Stomach smooth muscle (tissue), 2 donors: ENCODE results near the gene CDK12.
"Not testable (repeated sequence)": the region's sequence is repeated elsewhere in the genome, so short reads cannot be mapped to it uniquely, and the experiment has no call there.

Experiments
- H3K27ac ChIP-seq: one replicate; pipeline ENCODE4 v1.7.0; 2013; ENCODE audit warnings: mild to moderate bottlenecking, low read length, inconsistent platforms
- H3K27me3 ChIP-seq, 2 donors: one replicate each; pipeline ENCODE4 v1.7.0; 2013; ENCODE audit warnings: low read length in 2 of 2; ENCODE audit not compliant: insufficient read depth in 2 of 2, control insufficient read depth in 1 of 2
- H3K36me3 ChIP-seq, 2 donors: one replicate each; pipeline ENCODE4 v1.7.0; 2013; ENCODE audit warnings: low read length in 2 of 2; ENCODE audit not compliant: control insufficient read depth in 2 of 2, insufficient read depth in 2 of 2
- H3K4me1 ChIP-seq: one replicate; pipeline ENCODE4 v1.7.0; 2013; ENCODE audit warnings: low read length; ENCODE audit not compliant: control insufficient read depth, insufficient read depth
- H3K4me3 ChIP-seq, 2 donors: one replicate each; pipeline ENCODE4 v1.7.0; 2013; ENCODE audit warnings: low read length in 2 of 2
- H3K9ac ChIP-seq, 2 donors: one replicate each; pipeline ENCODE4 v1.7.0; 2013; ENCODE audit warnings: low read length in 2 of 2, mild to moderate bottlenecking in 1 of 2
- H3K9me3 ChIP-seq, 2 donors: one replicate each; pipeline ENCODE4 v1.7.0; 2013; ENCODE audit warnings: low read length in 2 of 2; ENCODE audit not compliant: control insufficient read depth in 2 of 2
- donor health status: healthy.
- donor health status: Pancreatic carcinoma.

Gene CDK12

DNA sequence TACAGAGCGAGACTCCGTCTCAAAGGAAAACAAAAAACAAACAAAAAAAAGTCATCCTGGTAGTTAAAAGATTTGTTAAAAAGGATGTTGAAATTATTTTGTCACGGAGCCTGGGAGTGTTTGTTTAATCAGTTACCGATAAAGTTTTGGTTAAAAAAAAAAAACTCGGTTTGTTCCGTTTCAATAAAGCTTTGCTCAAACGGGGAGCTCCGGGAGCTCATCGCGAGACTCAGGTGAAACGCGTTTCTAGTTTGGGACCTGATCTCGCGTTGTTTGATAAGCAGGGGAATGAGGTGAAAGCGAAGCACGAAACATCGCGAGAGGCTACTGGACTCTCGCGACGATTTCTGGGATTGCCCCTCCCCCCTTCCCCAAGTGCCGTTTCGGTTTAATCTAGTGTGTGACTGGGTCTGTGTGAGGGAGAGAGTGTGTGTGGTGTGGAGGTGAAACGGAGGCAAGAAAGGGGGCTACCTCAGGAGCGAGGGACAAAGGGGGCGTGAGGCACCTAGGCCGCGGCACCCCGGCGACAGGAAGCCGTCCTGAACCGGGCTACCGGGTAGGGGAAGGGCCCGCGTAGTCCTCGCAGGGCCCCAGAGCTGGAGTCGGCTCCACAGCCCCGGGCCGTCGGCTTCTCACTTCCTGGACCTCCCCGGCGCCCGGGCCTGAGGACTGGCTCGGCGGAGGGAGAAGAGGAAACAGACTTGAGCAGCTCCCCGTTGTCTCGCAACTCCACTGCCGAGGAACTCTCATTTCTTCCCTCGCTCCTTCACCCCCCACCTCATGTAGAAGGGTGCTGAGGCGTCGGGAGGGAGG is at the start of gene CDK12:
Gene CDK12, plus strand, starts transcription at position 374 of the 813 bp plus-strand sequence. CDS start 586 bp downstream, outside the sequence.
- Histone ChIP-seq H3K9ac (peak within 1 kb of the TSS; percentile 98 to 99), H3K9me3 (no peaks in the 10 kb centered on the region), H3K27me3 (no peaks in the 10 kb centered on the region), H3K4me3 (peak within 1 kb of the TSS; percentile 96 to 99), H3K4me1 (peaks cover 9% of the 10 kb centered on the region), H3K27ac (peak within 1 kb of the TSS; percentile 97), H3K36me3 (no peaks in the 10 kb centered on the region)

DNA sequence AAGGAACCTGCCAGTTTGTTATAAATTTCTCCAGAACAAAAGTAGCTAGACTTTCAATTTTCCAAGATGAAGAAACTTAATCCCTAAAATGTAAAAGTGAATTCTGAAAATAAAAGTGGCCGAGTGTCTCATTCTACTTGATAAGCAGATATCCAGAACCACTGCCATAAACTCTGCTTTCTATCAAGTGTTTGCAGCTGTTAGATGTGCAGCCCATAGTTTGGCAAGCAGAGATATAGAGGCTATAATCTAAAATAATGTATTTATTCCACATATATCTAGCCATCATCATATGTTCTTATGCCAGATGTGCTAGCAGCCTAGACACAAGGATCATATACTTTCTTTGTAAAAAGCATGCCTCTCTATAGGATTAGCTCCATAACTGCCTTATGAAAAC is 45.1 kb upstream of the CDK12 start:
- Histone ChIP-seq H3K27me3 (no peaks in the 10 kb centered on the region), H3K9ac (no peak overlapping the region), H3K4me1 (no peaks in the 10 kb centered on the region), H3K4me3 (no peak overlapping the region), H3K27ac (no peak overlapping the region), H3K9me3 (no peaks in the 10 kb centered on the region), H3K36me3 (peaks cover 29 to 38% of the 10 kb centered on the region in 2 donors)

DNA sequence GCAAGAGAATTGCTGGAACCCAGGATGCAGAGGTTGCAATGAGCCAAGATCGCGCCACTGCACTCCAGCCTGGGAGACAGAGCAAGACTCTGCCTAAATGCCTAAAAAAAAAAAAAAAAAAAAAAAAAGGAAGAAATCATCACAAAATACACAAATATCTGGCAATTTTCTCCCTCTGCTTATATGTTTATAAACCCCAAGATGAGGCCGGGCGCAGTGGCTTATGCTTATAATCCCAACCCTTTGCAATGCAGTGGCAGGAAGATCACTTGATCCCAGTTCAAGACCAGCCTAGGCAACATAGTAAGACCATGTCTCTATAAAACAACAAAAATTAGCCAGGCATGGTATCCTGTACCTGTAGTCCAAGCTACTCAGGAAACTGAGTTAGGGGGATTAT is 31.7 kb upstream of the CDK12 start:
- Histone ChIP-seq H3K4me1 (no peaks in the 10 kb centered on the region), H3K9me3 (no peaks in the 10 kb centered on the region), H3K27me3 (no peaks in the 10 kb centered on the region), H3K36me3 (peaks cover 34 to 37% of the 10 kb centered on the region in 2 donors), H3K4me3 (no peak overlapping the region), H3K9ac (no peak overlapping the region), H3K27ac (no peak overlapping the region)

DNA sequence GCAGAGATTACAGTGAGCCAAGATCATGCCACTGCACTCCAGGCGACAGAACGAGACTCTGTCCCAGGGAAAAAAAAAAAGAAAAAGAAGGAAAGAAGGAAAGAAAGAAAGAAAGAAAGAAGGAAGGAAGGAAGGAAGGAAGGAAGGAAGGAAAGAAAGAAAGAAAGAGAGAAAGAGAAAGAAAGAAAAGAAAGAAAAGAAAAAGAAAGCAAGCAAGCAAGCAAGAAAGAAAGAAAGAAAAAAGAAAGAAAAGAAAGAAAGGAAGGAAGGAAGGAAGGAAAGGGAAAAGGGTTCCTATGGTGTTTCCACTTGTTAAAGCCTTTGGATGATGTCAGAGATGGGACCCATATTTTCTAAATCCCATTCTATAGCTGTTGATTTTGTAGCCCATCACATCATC is 21.4 kb upstream of the CDK12 start:
- H3K27me3 ChIP-seq, H3K4me1 ChIP-seq, H3K9ac ChIP-seq, H3K27ac ChIP-seq, H3K9me3 ChIP-seq, H3K4me3 ChIP-seq: not testable (repeated sequence)
- H3K36me3 ChIP-seq = peaks cover 31 to 36% of the 10 kb centered on the region in 2 donors

DNA sequence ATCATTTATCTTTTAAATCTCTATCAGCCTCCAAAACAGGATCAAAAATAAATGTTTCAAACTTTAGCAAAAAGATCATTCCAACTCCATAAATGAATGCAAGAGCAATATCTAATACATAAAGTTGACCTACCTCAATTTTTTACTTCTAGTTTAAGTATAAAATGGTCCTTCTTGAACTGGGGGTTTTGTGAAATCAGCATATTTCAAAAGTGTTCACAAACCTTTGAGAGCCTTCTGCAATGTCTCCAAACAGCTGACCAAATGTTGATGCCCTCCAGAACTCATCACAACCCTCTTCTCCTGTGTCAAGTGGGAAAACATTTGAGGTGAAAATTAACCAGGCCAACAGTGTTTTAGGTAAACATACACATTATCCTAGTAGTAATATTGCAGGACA is 18.0 kb upstream of the CDK12 start:
- H3K4me3 ChIP-seq = no peak overlapping the region

DNA sequence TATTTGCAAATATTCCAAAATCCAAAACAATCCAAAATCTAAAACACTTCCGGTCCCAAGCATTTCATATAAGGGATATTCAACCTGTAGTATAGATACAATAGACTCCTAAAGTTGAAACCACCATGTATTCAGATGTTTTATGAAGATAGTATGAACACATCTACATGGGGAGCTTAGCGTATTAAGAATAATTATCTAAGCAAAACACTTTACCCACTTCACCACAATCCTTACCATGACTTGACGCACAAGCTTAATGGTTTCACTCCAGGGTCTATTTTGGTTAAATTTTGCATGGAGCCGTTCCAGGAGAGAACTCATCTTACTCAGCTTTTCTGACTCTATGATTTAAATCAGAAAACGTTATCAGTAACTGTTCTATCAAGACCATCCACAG is 13.7 kb upstream of the CDK12 start:
- Histone ChIP-seq H3K9me3 (no peaks in the 10 kb centered on the region), H3K27me3 (no peaks in the 10 kb centered on the region), H3K4me1 (peaks cover 13% of the 10 kb centered on the region), H3K27ac (no peak overlapping the region), H3K36me3 (peaks cover 12 to 17% of the 10 kb centered on the region in 2 donors), H3K9ac (no peak overlapping the region), H3K4me3 (no peak overlapping the region)

More for the DNA sequence above, 18.0 kb upstream of the CDK12 start:
- Histone ChIP-seq H3K4me1 (no peaks in the 10 kb centered on the region), H3K36me3 (peaks cover 28 to 37% of the 10 kb centered on the region in 2 donors), H3K27me3 (no peaks in the 10 kb centered on the region), H3K27ac (no peak overlapping the region), H3K9ac (no peak overlapping the region), H3K9me3 (no peaks in the 10 kb centered on the region)

DNA sequence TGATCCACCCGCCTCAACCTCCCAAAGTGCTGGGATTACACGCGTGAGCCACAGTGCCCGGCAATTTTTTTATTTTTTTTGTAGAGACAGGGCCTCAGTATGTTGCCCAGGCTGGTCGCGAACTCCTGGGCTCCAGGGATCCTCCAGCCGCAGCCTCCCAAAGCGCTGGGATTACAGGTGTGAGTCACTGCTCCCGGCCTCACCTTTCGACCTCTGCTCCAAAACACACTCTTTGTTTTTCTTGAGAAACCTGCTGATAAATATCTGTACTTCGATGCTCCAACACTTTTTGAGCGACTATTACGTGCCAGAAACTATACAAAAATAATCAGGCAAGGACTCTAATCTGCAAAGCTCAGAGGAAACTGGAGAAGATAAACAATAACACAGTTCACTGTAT is 11.2 kb upstream of the CDK12 start:
- Histone ChIP-seq H3K4me1 (peaks cover 13% of the 10 kb centered on the region), H3K9ac (peak overlapping the region; percentile 86 to 99), H3K36me3 (peaks cover 6 to 8% of the 10 kb centered on the region in 2 donors), H3K27ac (peak overlapping the region; percentile 89), H3K4me3 (peak overlapping the region; percentile 97 to 98), H3K9me3 (no peaks in the 10 kb centered on the region), H3K27me3 (no peaks in the 10 kb centered on the region)

DNA sequence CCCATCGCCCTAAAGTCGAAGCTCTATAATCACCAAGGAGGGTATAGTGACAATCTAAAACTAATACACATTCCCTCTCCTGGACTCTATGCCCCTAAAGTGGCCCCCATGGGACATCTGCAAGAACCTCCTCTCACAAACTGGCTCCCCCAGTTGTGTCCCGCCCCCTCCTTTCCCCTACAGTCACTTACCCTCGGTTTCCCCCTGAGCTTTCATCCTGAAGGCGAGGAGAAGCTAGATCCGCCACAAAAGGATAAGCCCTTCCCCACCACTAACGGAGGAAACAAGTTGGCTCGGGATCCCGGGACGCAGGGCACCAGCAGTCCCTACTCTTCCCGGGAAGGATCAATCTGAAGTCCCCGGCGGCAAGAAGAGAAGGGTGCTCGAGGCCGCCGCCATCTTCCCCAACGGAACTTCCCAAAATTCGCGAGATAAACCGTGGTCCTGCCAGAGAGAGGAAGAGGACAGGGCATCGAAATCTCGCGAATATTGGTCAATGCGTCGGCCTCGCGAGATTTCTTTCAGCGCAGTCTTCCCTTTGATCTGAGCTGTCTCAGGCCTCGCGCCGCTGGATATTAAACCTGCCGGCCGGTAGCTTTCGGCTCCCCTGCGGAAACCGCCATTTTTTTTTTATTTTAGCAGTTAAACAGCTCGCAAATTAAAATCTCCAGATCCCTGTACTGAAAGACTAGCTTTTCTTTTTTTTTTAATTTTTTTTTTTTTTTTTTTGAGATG is 10.3 kb upstream of the CDK12 start, which contains the start of gene MED1:
Gene MED1, minus strand, starts transcription at position 417 of the 735 bp plus-strand sequence. Its CDS starts 201 bp downstream, at position 216.
- Histone ChIP-seq H3K9me3 (no peaks in the 10 kb centered on the region), H3K27me3 (no peaks in the 10 kb centered on the region), H3K27ac (peak within 1 kb of the TSS; percentile 89), H3K9ac (peak within 1 kb of the TSS; percentile 86 to 99), H3K4me1 (peaks cover 13% of the 10 kb centered on the region), H3K36me3 (peaks cover 4 to 8% of the 10 kb centered on the region in 2 donors), H3K4me3 (peak within 1 kb of the TSS; percentile 97 to 98)

DNA sequence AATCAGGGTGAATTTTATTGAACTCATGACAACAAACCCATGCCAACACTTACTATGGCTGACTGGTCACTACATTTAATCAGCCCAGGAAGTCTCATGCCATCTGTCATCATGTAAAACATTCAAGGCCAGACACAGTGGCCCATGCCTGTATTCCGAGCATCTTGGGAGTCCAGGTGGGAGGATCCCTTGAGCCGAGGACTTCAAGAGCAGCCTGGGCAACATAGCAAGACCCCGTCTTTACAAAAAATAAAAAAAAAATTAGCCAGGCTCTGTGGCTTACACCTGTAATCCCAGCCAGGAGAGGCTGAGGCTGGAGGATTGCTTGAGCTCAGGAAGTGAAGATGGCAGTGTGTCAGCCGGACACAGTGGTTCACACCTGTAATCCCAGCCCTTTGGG is 5.4 kb upstream of the CDK12 start:
- H3K9me3 ChIP-seq = no peaks in the 10 kb centered on the region
- peaks cover 4% of the 10 kb centered on the region for H3K4me1 ChIP-seq
- no peak overlapping the region for H3K27ac ChIP-seq
- no peak overlapping the region for H3K9ac ChIP-seq
- H3K4me3 ChIP-seq = no peak overlapping the region
- no peaks in the 10 kb centered on the region for H3K36me3 ChIP-seq
- H3K27me3 ChIP-seq = no peaks in the 10 kb centered on the region

DNA sequence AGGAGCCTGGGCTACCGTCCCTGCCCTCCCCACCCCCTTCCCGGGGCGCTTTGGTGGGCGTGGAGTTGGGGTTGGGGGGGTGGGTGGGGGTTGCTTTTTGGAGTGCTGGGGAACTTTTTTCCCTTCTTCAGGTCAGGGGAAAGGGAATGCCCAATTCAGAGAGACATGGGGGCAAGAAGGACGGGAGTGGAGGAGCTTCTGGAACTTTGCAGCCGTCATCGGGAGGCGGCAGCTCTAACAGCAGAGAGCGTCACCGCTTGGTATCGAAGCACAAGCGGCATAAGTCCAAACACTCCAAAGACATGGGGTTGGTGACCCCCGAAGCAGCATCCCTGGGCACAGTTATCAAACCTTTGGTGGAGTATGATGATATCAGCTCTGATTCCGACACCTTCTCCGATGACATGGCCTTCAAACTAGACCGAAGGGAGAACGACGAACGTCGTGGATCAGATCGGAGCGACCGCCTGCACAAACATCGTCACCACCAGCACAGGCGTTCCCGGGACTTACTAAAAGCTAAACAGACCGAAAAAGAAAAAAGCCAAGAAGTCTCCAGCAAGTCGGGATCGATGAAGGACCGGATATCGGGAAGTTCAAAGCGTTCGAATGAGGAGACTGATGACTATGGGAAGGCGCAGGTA is 762 bp downstream of the CDK12 start:
- peaks cover 9% of the 10 kb centered on the region for H3K4me1 ChIP-seq
- H3K9ac ChIP-seq = peak overlapping the region; percentile 98 to 99
- H3K4me3 ChIP-seq = peak overlapping the region; percentile 96 to 99
- H3K36me3 ChIP-seq = no peaks in the 10 kb centered on the region
- no peaks in the 10 kb centered on the region for H3K27me3 ChIP-seq
- peak overlapping the region; percentile 97 for H3K27ac ChIP-seq
- H3K9me3 ChIP-seq = no peaks in the 10 kb centered on the region
